HUES48 (cell line): Measurements from ENCODE around the gene TRABD2B.

Source experiments
- H3K27ac ChIP-seq: one replicate; pipeline ENCODE4 v1.7.0; 2013; ENCODE audit warnings: low read depth, low read length, inconsistent platforms
- H3K27me3 ChIP-seq: 2 replicates; pipeline ENCODE4 v1.6.1; 2013; ENCODE audit warnings: mild to moderate bottlenecking, low read length; ENCODE audit not compliant: control insufficient read depth, insufficient read depth
- H3K36me3 ChIP-seq: 2 replicates; pipeline ENCODE4 v1.6.1; 2013; ENCODE audit warnings: low read length; ENCODE audit not compliant: control insufficient read depth, insufficient read depth
- H3K4me1 ChIP-seq: 2 replicates; pipeline ENCODE4 v1.6.1; 2013; ENCODE audit warnings: mild to moderate bottlenecking, low read length; ENCODE audit not compliant: control insufficient read depth, insufficient read depth
- H3K4me3 ChIP-seq: 2 replicates; pipeline ENCODE4 v1.5.1; 2013; ENCODE audit warnings: mild to moderate bottlenecking, low read depth, low read length
- H3K9ac ChIP-seq: 2 replicates; pipeline ENCODE4 v1.6.1; 2013; ENCODE audit warnings: mild to moderate bottlenecking, low read depth, low read length, moderate library complexity
- H3K9me3 ChIP-seq: 2 replicates; pipeline ENCODE4 v1.6.1; 2013; ENCODE audit warnings: low read length; ENCODE audit not compliant: control insufficient read depth, insufficient read depth

The TRABD2B gene

GRCh38 chr1:47979724-47980123, 17.5 kb downstream of the TRABD2B start:
- H3K9me3 ChIP-seq = no peaks in the 10 kb centered on the region
- peaks cover 3% of the 10 kb centered on the region for H3K27me3 ChIP-seq
- no peak overlapping the region for H3K27ac ChIP-seq

GRCh38 chr1:47978486-47978885, 18.7 kb downstream of the TRABD2B start:
- Histone ChIP-seq H3K9me3 (no peaks in the 10 kb centered on the region), H3K27ac (no peak overlapping the region), H3K36me3 (no peaks in the 10 kb centered on the region), H3K4me1 (peaks cover 4% of the 10 kb centered on the region), H3K27me3 (no peaks in the 10 kb centered on the region; the same call in 1 of the 2 replicates), H3K4me3 (no peak overlapping the region), H3K9ac (no peak overlapping the region)

More at GRCh38 chr1:47979724-47980123, 17.5 kb downstream of the TRABD2B start:
- peaks cover 16% of the 10 kb centered on the region for H3K4me1 ChIP-seq
- no peak overlapping the region for H3K9ac ChIP-seq
- no peak overlapping the region for H3K4me3 ChIP-seq
- no peaks in the 10 kb centered on the region for H3K36me3 ChIP-seq

- Histone ChIP-seq H3K9me3 (no peaks in the 10 kb centered on the region), H3K4me1 (no peaks in the 10 kb centered on the region), H3K36me3 (no peaks in the 10 kb centered on the region), H3K4me3 (no peak overlapping the region), H3K27me3 (no peaks in the 10 kb centered on the region), H3K27ac (no peak overlapping the region), H3K9ac (no peak overlapping the region)
Observed at GRCh38 chr1:47976728-47977127, 20.5 kb downstream of the TRABD2B start.

DNA sequence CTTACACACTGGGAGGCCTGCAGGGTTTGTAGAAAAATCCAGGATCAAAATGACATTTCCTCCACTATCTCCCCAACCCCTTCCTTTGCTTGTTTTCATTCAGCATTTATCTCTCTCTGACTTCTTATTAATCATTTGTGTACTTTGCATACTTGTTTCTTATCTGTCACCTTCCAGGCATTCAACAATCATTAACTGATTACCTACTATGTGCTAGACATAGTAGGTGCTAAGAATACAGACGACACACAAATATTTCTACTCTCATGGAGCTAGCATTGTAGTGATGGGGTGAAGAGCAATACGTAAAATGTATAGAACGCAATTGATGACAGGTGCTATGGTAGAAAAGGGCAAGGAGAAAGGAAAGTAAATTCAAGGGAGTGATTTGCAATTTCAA, 20.9 kb downstream of the TRABD2B start:
- H3K9ac ChIP-seq = no peak overlapping the region
- H3K4me1 ChIP-seq = no peaks in the 10 kb centered on the region
- H3K4me3 ChIP-seq = no peak overlapping the region
- no peaks in the 10 kb centered on the region for H3K27me3 ChIP-seq
- no peaks in the 10 kb centered on the region for H3K9me3 ChIP-seq
- H3K36me3 ChIP-seq = no peaks in the 10 kb centered on the region
- no peak overlapping the region for H3K27ac ChIP-seq

DNA sequence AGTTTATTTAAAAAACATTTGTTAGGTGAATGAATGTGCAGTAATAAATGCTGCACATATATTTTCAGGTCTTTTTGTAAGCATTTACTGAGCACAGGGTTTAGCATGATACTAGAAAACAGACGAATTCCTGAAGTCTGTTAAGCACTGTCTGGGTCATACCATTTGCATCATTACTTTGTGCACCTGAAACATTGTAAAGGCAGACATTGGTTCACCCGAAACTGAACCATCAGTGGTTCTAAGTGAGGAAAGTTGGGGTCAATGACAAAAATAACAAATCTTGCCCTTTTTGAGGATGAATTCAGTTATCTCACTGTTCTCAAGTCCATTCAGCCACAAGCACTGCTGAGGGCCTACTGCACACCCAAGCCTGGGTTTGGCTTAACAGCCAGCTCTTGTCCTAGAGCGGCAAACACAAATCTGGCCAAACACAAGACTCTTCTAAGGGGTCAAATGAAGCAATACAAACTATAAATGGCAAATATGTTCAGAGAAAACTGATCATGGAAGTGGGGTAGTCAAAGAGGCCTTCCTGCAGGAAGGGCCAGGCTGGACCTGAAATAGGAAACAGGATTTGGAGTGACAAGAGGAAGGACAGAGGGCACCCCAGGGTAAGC, 21.8 kb downstream of the TRABD2B start:
- H3K27ac ChIP-seq = no peak overlapping the region
- no peaks in the 10 kb centered on the region for H3K27me3 ChIP-seq
- H3K9me3 ChIP-seq = no peaks in the 10 kb centered on the region
- H3K36me3 ChIP-seq = no peaks in the 10 kb centered on the region
- H3K4me1 ChIP-seq = no peaks in the 10 kb centered on the region
- no peak overlapping the region for H3K9ac ChIP-seq
- H3K4me3 ChIP-seq = no peak overlapping the region

GRCh38 chr1:47972864-47973432, 24.2 kb downstream of the TRABD2B start:
- H3K4me3 ChIP-seq = no peak overlapping the region
- H3K9me3 ChIP-seq = no peaks in the 10 kb centered on the region
- H3K4me1 ChIP-seq = no peaks in the 10 kb centered on the region
- no peak overlapping the region for H3K9ac ChIP-seq
- H3K27ac ChIP-seq = no peak overlapping the region
- no peaks in the 10 kb centered on the region for H3K27me3 ChIP-seq
- no peaks in the 10 kb centered on the region for H3K36me3 ChIP-seq

GRCh38 chr1:47971385-47972160, 25.6 kb downstream of the TRABD2B start:
- H3K4me3 ChIP-seq = no peak overlapping the region
- H3K9me3 ChIP-seq = no peaks in the 10 kb centered on the region
- no peaks in the 10 kb centered on the region for H3K4me1 ChIP-seq
- H3K27me3 ChIP-seq = no peaks in the 10 kb centered on the region
- no peak overlapping the region for H3K9ac ChIP-seq
- no peaks in the 10 kb centered on the region for H3K36me3 ChIP-seq
- H3K27ac ChIP-seq = no peak overlapping the region

DNA sequence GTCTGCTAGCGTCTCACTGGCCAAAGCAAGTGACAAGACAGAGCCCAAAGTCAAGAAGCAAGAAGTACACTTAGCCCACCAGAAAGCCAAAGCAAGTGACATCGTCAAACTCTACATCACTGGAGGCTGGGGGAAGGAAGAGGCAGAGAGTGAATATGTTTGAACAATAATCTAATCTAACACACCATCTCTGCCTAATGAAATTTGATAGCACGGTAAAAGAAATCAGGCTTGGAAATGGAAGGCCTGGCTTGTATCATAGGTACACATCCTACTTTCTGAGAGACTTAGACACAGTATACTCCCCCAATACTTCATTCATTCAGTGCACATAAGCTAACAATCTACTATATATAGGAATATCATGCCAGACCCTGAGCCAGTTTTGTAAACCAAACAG, 26.3 kb downstream of the TRABD2B start:
- Histone ChIP-seq H3K9me3 (no peaks in the 10 kb centered on the region), H3K4me1 (no peaks in the 10 kb centered on the region), H3K9ac (no peak overlapping the region), H3K36me3 (no peaks in the 10 kb centered on the region), H3K4me3 (no peak overlapping the region), H3K27ac (no peak overlapping the region), H3K27me3 (no peaks in the 10 kb centered on the region)

- H3K9me3 ChIP-seq = no peaks in the 10 kb centered on the region
- H3K36me3 ChIP-seq = no peaks in the 10 kb centered on the region
- no peak overlapping the region for H3K27ac ChIP-seq
- no peak overlapping the region for H3K4me3 ChIP-seq
- H3K9ac ChIP-seq = no peak overlapping the region
- 0 out of 2 replicates have a peak, but pooled peaks cover 2% of the 10 kb centered on the region for H3K4me1 ChIP-seq
- H3K27me3 ChIP-seq = no peaks in the 10 kb centered on the region
Observed at GRCh38 chr1:47969478-47969877, 27.7 kb downstream of the TRABD2B start.

DNA sequence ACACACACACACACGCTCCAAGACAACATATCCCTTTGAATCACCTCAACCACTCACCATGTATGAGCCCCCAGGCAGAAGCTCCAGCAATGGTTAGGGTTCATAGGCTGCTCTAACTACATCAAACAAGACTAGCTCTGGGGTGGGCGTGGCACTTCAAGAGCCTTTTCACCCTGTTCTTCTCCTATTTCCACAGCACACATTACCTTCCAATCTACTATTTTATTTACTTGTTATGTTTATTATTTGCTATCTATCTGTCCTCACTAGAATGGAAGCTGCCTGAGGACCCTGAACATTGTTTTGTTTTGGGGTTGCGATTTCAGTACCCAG, 28.7 kb downstream of the TRABD2B start:
- H3K4me3 ChIP-seq = no peak overlapping the region
- no peaks in the 10 kb centered on the region for H3K27me3 ChIP-seq
- no peak overlapping the region for H3K9ac ChIP-seq
- H3K36me3 ChIP-seq = no peaks in the 10 kb centered on the region
- no peaks in the 10 kb centered on the region for H3K9me3 ChIP-seq
- no peak overlapping the region for H3K27ac ChIP-seq
- H3K4me1 ChIP-seq = 0 out of 2 replicates have a peak, but pooled peaks cover 10% of the 10 kb centered on the region

DNA sequence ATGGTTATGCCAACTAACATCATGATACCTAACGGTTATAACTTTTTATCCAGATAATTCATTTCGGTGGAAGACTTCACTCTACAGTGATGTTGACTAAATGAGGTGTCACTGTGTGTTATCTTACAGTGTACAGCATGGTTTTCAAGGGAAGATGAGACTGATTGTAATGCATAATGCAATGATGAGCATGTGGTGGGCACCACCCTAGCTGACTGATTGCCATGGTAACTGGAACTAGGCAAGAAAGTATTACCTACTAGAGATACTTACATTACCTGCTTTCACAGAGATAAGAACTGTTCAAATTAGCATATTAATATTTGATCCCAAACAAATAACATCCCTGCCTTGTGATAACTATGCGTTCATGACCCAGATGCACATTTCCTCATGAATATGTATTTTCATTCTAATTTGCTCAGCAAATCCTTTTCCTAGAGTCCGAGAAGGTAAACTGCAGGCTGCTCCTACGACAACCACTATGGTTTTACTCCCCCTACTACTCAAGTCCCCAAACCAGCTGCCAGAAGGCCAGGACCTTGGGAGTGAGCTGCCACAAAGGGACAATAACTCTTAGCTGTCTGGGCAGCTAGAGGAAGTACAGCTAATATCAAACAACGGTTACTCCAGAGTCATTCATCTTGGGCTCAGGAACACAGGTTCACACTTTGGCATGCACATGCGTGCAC, 29.2 kb downstream of the TRABD2B start:
- Histone ChIP-seq H3K4me1 (peaks cover 15% of the 10 kb centered on the region; the same call in 1 of the 2 replicates), H3K4me3 (no peak overlapping the region), H3K27me3 (no peaks in the 10 kb centered on the region), H3K9me3 (no peaks in the 10 kb centered on the region), H3K9ac (no peak overlapping the region), H3K27ac (no peak overlapping the region), H3K36me3 (no peaks in the 10 kb centered on the region)
